IMR-90 (cell line): ENCODE results near the gene ZNF423. TPM values are rescaled to one million over a fixed set of nuclear protein-coding genes. Genes with fewer than 3 reads are reported as not detected.

Experiments
- ATAC-seq: fragments of 200-7000 bp; cut with Tn5 transposase; 2 replicates; pipeline ENCODE4 v1.9.1; 2020; ENCODE audit warnings: low read depth, mild to moderate bottlenecking, moderate library complexity
- BruUV-seq: library from RNA; stranded (reverse); fragments of 400-500 nt; replicated peaks from 2 replicates; lab custom pipeline; 2021; lab: Mats Ljungman, UMichigan
- CTCF ChIA-PET: fragments of 300-600 bp; formaldehyde crosslinking; extraction: SDS; loops from one replicate; lab custom pipeline; 2021; ENCODE audit warnings: antibody characterized with exemption; lab: Yijun Ruan, JAX
- POLR2A ChIA-PET: fragments of 300-600 bp; sonication (Branson Sonifier 250); formaldehyde crosslinking; loops from one replicate; lab custom pipeline; 2022; ENCODE audit warnings: antibody characterized with exemption; ENCODE audit not compliant: unreplicated experiment; lab: Charles Lee
- DNase-seq: peaks from one replicate; pipeline ENCODE4 v3.0.0; 2013
- H2AFZ ChIP-seq: replicated peaks from 2 replicates; pipeline ENCODE3; 2013; ENCODE audit warnings: low read length, mild to moderate bottlenecking; ENCODE audit not compliant: poor library complexity
- H2AK5ac ChIP-seq: 2 replicates; pipeline ENCODE4 v1.6.1; 2013; ENCODE audit warnings: low read depth, low read length, inconsistent platforms
- H2AK9ac ChIP-seq: replicated peaks from 2 replicates; pipeline ENCODE3; 2013; ENCODE audit warnings: mild to moderate bottlenecking, low read depth, low read length, moderate library complexity; ENCODE audit not compliant: poor library complexity
- H2BK120ac ChIP-seq: 2 replicates; pipeline ENCODE4 v1.6.1; 2013; ENCODE audit warnings: low read depth, low read length, inconsistent platforms
- H2BK15ac ChIP-seq: 3 replicates; pipeline ENCODE4 v1.6.1; 2013; ENCODE audit warnings: low read depth, low read length, inconsistent platforms
- H2BK20ac ChIP-seq: 2 replicates; pipeline ENCODE4 v1.6.1; 2013; ENCODE audit warnings: low read depth, mild to moderate bottlenecking, inconsistent platforms, low read length, moderate library complexity
- H2BK5ac ChIP-seq: 2 replicates; pipeline ENCODE4 v1.6.1; 2013; ENCODE audit warnings: mild to moderate bottlenecking, low read depth, low read length, inconsistent platforms; ENCODE audit not compliant: poor library complexity, severe bottlenecking
- H3K14ac ChIP-seq: replicated peaks from 2 replicates; pipeline ENCODE4 v1.6.1; 2013; ENCODE audit warnings: low read depth, low read length, inconsistent platforms
- H3K18ac ChIP-seq: 2 replicates; pipeline ENCODE4 v1.6.1; 2013; ENCODE audit warnings: low read depth, low read length, control low read depth
- H3K23ac ChIP-seq: 2 replicates; pipeline ENCODE4 v1.6.1; 2013; ENCODE audit warnings: low read depth, low read length, inconsistent platforms
- H3K27ac ChIP-seq: 2 replicates; pipeline ENCODE4 v1.5.1; 2013; ENCODE audit warnings: mild to moderate bottlenecking, control low read depth, low read length; ENCODE audit not compliant: insufficient read depth
- H3K27me3 ChIP-seq: 2 replicates; pipeline ENCODE4 v1.6.1; 2013; ENCODE audit warnings: low read length; ENCODE audit not compliant: control insufficient read depth, insufficient read depth
- H3K36me3 ChIP-seq: 2 replicates; pipeline ENCODE4 v1.6.1; 2013; ENCODE audit warnings: low read length, mixed read lengths; ENCODE audit not compliant: control insufficient read depth, insufficient read depth
- H3K4ac ChIP-seq: 2 replicates; pipeline ENCODE4 v1.6.1; 2013; ENCODE audit warnings: low read depth, low read length, inconsistent platforms
- H3K4me1 ChIP-seq: 2 replicates; pipeline ENCODE4 v1.6.1; 2013; ENCODE audit warnings: low read length, mixed read lengths; ENCODE audit not compliant: control insufficient read depth, insufficient read depth
- H3K4me2 ChIP-seq: 2 replicates; pipeline ENCODE4 v1.6.1; 2013; ENCODE audit warnings: low read depth, mild to moderate bottlenecking, control low read depth, low read length, moderate library complexity
- H3K4me3 ChIP-seq: 2 replicates; pipeline ENCODE4 v1.5.1; 2013; ENCODE audit warnings: low read depth, mild to moderate bottlenecking, control low read depth, low read length, moderate library complexity; ENCODE audit not compliant: insufficient read depth
- H3K56ac ChIP-seq: 2 replicates; pipeline ENCODE4 v1.6.1; 2013; ENCODE audit warnings: low read length, inconsistent platforms; ENCODE audit not compliant: insufficient read depth; ENCODE audit errors: extremely low read depth
- H3K79me1 ChIP-seq, 2 experiments: 2 replicates each; pipeline ENCODE4 v1.6.1; 2013; ENCODE audit warnings: low read length in 2 of 2, inconsistent platforms in 1 of 2, low read depth in 1 of 2
- H3K9ac ChIP-seq: 2 replicates; pipeline ENCODE4 v1.6.1; 2013; ENCODE audit warnings: low read depth, low read length, control low read depth
- H3K9me1 ChIP-seq: 2 replicates; pipeline ENCODE4 v1.6.1; 2013; ENCODE audit warnings: low read length, inconsistent platforms; ENCODE audit not compliant: insufficient read depth
- H3K9me3 ChIP-seq: 2 replicates; pipeline ENCODE4 v1.6.1; 2013; ENCODE audit warnings: low read length; ENCODE audit not compliant: control insufficient read depth, insufficient read depth
- H4K20me1 ChIP-seq: 2 replicates; pipeline ENCODE4 v1.6.1; 2013; ENCODE audit warnings: low read length, inconsistent platforms; ENCODE audit not compliant: insufficient read depth
- H4K5ac ChIP-seq: 2 replicates; pipeline ENCODE4 v1.6.1; 2013; ENCODE audit warnings: mild to moderate bottlenecking, low read depth, low read length, control low read depth
- H4K8ac ChIP-seq, 2 experiments: 2 replicates each; pipeline ENCODE4 v1.6.1; 2013; ENCODE audit warnings: low read depth in 2 of 2, low read length in 2 of 2, control low read depth in 1 of 2, inconsistent platforms in 1 of 2
- H4K91ac ChIP-seq: 2 replicates; pipeline ENCODE4 v1.6.1; 2013; ENCODE audit warnings: low read depth, low read length, inconsistent platforms; ENCODE audit not compliant: insufficient read depth
- BHLHE40 ChIP-seq: fragments of 150-350 bp; IDR thresholded peaks from 2 replicates; pipeline ENCODE4 v1.6.1; 2016; ENCODE audit warnings: mild to moderate bottlenecking, low read depth, low read length
- CEBPB ChIP-seq: IDR thresholded peaks from 2 replicates; pipeline ENCODE4 v1.6.1; 2012; ENCODE audit warnings: low read depth, low read length, improper control_type of control experiment
- CHD1 ChIP-seq: IDR thresholded peaks from 2 replicates; pipeline ENCODE4 v1.6.1; 2012; ENCODE audit warnings: low read depth, low read length, improper control_type of control experiment
- FOS ChIP-seq: fragments of 150-350 bp; IDR thresholded peaks from 2 replicates; pipeline ENCODE4 v1.6.1; 2016; ENCODE audit warnings: low read depth, low read length
- MAFK ChIP-seq: IDR thresholded peaks from 2 replicates; pipeline ENCODE4 v1.6.1; 2012; ENCODE audit warnings: low read depth, low read length, improper control_type of control experiment
- MAZ ChIP-seq: IDR thresholded peaks from 2 replicates; pipeline ENCODE4 v1.6.1; 2012; ENCODE audit warnings: low read depth, mild to moderate bottlenecking, low read length, improper control_type of control experiment, moderate library complexity, borderline replicate concordance
- MXI1 ChIP-seq: IDR thresholded peaks from 2 replicates; pipeline ENCODE4 v1.6.1; 2012; ENCODE audit warnings: low read depth, mild to moderate bottlenecking, low read length, moderate library complexity, borderline replicate concordance
- NFE2L2 ChIP-seq: fragments of 150-350 bp; IDR thresholded peaks from 2 replicates; pipeline ENCODE4 v1.6.1; 2016; ENCODE audit warnings: low read depth, mild to moderate bottlenecking, low read length
- POLR2A ChIP-seq: IDR thresholded peaks from 2 replicates; pipeline ENCODE4 v1.6.1; 2012; ENCODE audit warnings: mild to moderate bottlenecking, low read depth, low read length
- RAD21 ChIP-seq: IDR thresholded peaks from 2 replicates; pipeline ENCODE4 v1.6.1; 2012; ENCODE audit warnings: low read length, improper control_type of control experiment
- RCOR1 ChIP-seq: IDR thresholded peaks from 2 replicates; pipeline ENCODE4 v1.6.1; 2012; ENCODE audit warnings: mild to moderate bottlenecking, low read length, improper control_type of control experiment; ENCODE audit not compliant: insufficient replicate concordance
- RFX5 ChIP-seq: IDR thresholded peaks from 2 replicates; pipeline ENCODE4 v1.8.0; 2012; ENCODE audit warnings: low read depth, mild to moderate bottlenecking, low read length, moderate library complexity
- SMC3 ChIP-seq: fragments of 150-350 bp; IDR thresholded peaks from 2 replicates; pipeline ENCODE4 v1.6.1; 2016; ENCODE audit warnings: low read depth, mild to moderate bottlenecking, antibody characterized with exemption, low read length, moderate library complexity
- WGBS, 2 experiments: methylation state at CpG; one replicate each; pipeline versions ENCODE4 v1.1.5 to v1.1.7; 2013; ENCODE audit warnings: missing lambda C conversion rate in 2 of 2; ENCODE audit not compliant: insufficient read length in 1 of 2; ENCODE audit errors: extremely low coverage in 2 of 2; 5-methylcytosine and 5-hydroxymethylcytosine counted together
- dilution Hi-C: fragments of 300-500 bp; cut with HindIII; formaldehyde crosslinking; loops from one replicate; pipeline ENCODE4 v1.14.3; 2018; ENCODE audit warnings: low sequenced_read_pairs; ENCODE audit not compliant: unreplicated experiment
- in situ Hi-C: fragments of 300-500 bp; cut with MboI; formaldehyde crosslinking; loops from 3 replicates; pipeline ENCODE4 v1.14.3; 2019; ENCODE audit warnings: low sequenced_read_pairs, inconsistent platforms, mixed read lengths
- intact Hi-C: fragments of 100-400 bp; cut with micrococcal nuclease; formaldehyde crosslinking; loops from 2 replicates; pipeline ENCODE4 v1.10.0; 2022
- polyA plus RNA-seq, 3 experiments: library from polyadenylated mRNA; depleted of rRNA; stranded (reverse); fragments of >200 nt; gene quantifications; 2 replicates each; pipeline ENCODE4 v1.2.3, GENCODE V29; 2012; ENCODE audit warnings: low replicate concordance in 1 of 3
- total RNA-seq: library from RNA; depleted of rRNA; stranded (reverse); fragments of >200 nt; gene quantifications from 2 replicates; pipeline ENCODE4 v1.2.3, GENCODE V29; 2012
- TF ChIP-seq, protein P1 (sequence below): fragments of 150-350 bp; IDR thresholded peaks from 2 replicates; pipeline ENCODE4 v1.6.1; 2016; ENCODE audit warnings: low read depth, mild to moderate bottlenecking, low read length, moderate library complexity, borderline replicate concordance
- TF ChIP-seq, protein P2 (sequence below): conservative IDR thresholded peaks from 2 replicates; pipeline ENCODE4 v1.5.1; 2012; ENCODE audit warnings: mild to moderate bottlenecking, low read depth, low read length, improper control_type of control experiment
- TF ChIP-seq, protein P3 (sequence below): fragments of 150-350 bp; IDR thresholded peaks from 2 replicates; pipeline ENCODE4 v1.6.1; 2017; ENCODE audit warnings: mild to moderate bottlenecking, antibody characterized with exemption, low read length, low read depth

Gene ZNF423
- total and polyA plus RNA-seq, 2 of the 4 experiments (the other 2 are of a cell fraction), result under 0.01 to 0.10 TPM

DNA sequence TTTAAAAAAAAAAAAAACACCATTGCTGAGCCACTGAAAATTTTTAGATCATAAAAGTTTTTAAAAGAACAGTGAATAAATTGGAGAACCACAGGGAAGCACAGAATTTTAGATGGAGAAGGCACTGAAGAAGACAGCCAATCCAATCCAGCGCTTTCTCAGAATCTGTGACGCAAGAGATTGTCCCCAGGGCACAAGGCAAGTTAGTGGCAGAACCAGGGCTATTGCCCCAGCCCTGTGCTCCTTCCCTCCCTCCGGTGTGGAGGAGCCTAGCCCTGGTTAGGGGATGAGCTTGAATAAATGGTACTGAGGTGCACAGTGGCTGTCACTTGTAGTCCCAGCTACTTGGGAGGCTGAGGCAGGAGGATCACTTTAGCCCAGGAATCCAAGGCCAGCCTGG is 108.3 kb downstream of the ZNF423 start:
- H4K8ac ChIP-seq, result no peak overlapping the region
- H3K56ac ChIP-seq, result no peak overlapping the region
- in situ Hi-C loops (no loop called here), intact Hi-C loops (no loop called here), dilution Hi-C loops (no loop called here)
- no peaks in the 10 kb centered on the region for H3K9me1 ChIP-seq
- no peak overlapping the region for H3K4ac ChIP-seq
- no peak overlapping the region for H4K91ac ChIP-seq
- H4K20me1 ChIP-seq, result no peaks in the 10 kb centered on the region
- DNase-seq, result no peak
- H3K9ac ChIP-seq, result no peak overlapping the region
- H3K4me2 ChIP-seq, result no peak overlapping the region
- H3K27ac ChIP-seq, result no peak overlapping the region
- peaks cover 2% of the 10 kb centered on the region; the same call in 1 of the 2 replicates for H3K27me3 ChIP-seq
- H3K79me1 ChIP-seq, result no peaks in the 10 kb centered on the region
- POLR2A ChIA-PET, result no interaction called here
- H2BK15ac ChIP-seq, result no peak overlapping the region
- no peak overlapping the region for H3K18ac ChIP-seq
- H3K4me1 ChIP-seq, result no peaks in the 10 kb centered on the region
- no peak overlapping the region for H3K14ac ChIP-seq
- H2AK5ac ChIP-seq, result no peak overlapping the region
- no peak overlapping the region for H2BK20ac ChIP-seq
- no peak overlapping the region for H2AFZ ChIP-seq
- no peak overlapping the region for H4K5ac ChIP-seq
- H2AK9ac ChIP-seq, result no peak overlapping the region
- no TSS peak for BruUV-seq
- no peak overlapping the region for H3K4me3 ChIP-seq
- H3K23ac ChIP-seq, result no peak overlapping the region
- no peaks in the 10 kb centered on the region for H3K9me3 ChIP-seq
- CTCF ChIA-PET, result no interaction called here
- no peak overlapping the region for H2BK5ac ChIP-seq
- WGBS, 2 experiments, result no CpG with 5 or more reads among the region's 3 CpGs
- ATAC-seq, result no peak
- TF ChIP-seq MXI1 (no peak), RFX5 (no peak), BHLHE40 (no peak), CHD1 (no peak), RAD21 (no peak), MAZ (no peak), MAFK (no peak), RCOR1 (no peak), NFE2L2 (no peak), POLR2A (no peak), SMC3 (no peak), FOS (no peak), CEBPB (no peak)
- TF ChIP-seq, protein P1, sequence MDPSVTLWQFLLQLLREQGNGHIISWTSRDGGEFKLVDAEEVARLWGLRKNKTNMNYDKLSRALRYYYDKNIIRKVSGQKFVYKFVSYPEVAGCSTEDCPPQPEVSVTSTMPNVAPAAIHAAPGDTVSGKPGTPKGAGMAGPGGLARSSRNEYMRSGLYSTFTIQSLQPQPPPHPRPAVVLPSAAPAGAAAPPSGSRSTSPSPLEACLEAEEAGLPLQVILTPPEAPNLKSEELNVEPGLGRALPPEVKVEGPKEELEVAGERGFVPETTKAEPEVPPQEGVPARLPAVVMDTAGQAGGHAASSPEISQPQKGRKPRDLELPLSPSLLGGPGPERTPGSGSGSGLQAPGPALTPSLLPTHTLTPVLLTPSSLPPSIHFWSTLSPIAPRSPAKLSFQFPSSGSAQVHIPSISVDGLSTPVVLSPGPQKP, result no peak
- TF ChIP-seq, protein P2, sequence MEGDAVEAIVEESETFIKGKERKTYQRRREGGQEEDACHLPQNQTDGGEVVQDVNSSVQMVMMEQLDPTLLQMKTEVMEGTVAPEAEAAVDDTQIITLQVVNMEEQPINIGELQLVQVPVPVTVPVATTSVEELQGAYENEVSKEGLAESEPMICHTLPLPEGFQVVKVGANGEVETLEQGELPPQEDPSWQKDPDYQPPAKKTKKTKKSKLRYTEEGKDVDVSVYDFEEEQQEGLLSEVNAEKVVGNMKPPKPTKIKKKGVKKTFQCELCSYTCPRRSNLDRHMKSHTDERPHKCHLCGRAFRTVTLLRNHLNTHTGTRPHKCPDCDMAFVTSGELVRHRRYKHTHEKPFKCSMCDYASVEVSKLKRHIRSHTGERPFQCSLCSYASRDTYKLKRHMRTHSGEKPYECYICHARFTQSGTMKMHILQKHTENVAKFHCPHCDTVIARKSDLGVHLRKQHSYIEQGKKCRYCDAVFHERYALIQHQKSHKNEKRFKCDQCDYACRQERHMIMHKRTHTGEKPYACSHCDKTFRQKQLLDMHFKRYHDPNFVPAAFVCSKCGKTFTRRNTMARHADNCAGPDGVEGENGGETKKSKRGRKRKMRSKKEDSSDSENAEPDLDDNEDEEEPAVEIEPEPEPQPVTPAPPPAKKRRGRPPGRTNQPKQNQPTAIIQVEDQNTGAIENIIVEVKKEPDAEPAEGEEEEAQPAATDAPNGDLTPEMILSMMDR, result no peak
- TF ChIP-seq, protein P3, sequence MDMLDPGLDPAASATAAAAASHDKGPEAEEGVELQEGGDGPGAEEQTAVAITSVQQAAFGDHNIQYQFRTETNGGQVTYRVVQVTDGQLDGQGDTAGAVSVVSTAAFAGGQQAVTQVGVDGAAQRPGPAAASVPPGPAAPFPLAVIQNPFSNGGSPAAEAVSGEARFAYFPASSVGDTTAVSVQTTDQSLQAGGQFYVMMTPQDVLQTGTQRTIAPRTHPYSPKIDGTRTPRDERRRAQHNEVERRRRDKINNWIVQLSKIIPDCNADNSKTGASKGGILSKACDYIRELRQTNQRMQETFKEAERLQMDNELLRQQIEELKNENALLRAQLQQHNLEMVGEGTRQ, result no peak
- H3K36me3 ChIP-seq, result no peaks in the 10 kb centered on the region
- H2BK120ac ChIP-seq, result no peak overlapping the region
